ENCODE data around the gene GALNT2.

DNA sequence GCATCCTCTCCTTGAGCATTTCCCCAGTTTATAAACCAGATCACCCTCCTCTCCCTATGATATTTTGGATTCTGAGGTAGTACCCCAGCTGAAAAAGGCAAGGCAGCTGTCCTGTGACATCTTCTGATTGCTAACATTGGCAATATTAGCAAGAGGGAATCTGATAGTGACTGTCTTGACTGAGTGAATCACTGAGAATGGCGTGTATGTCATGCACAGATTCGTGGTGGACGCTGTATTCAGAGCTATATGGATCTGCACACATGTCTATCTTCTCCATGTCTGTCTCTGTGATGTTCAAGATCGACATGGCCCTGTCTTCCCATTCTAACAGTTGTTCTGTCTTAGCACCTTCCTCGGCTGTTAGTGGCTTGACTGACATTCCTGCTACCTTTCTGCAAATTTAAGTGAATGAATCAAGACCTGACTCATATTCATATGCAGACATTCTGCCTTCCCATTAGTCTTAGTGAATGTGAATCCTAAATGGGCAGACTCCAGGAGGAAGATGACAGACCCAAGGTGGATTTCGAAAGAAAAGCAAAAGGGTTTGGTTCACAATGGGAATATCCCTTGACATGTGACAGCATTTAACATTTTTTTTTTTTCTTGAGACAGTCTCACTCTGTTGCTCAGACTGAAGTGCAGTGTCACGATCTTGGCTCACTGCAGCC lies 261.4 kb downstream of the GALNT2 start:
- TF ChIP-seq CTCF (IDR thresholded peaks at IDR 0.05; ENCODE audit: borderline replicate concordance, extremely low read depth, low read length, poor library complexity, severe bottlenecking): no peak
- no peak for TF ChIP-seq EZH2 (IDR thresholded peaks at IDR 0.05; ENCODE audit: borderline replicate concordance, low read depth, low read length, severe bottlenecking)

Data from DND-41 (cell line).